ENCODE data around the gene S100A13. TPM values are rescaled to one million over a fixed set of nuclear protein-coding genes. Genes with fewer than 3 reads are reported as not detected.

Gene S100A13
- 143 and 172 TPM in 2 replicates for total RNA-seq

GRCh38 chr1:153626904-153627714, at the start of gene S100A13:
TSS of gene S100A13 (minus strand) at chr1:153627505. CDS start at chr1:153626472, 1,033 bp downstream.

DNA sequence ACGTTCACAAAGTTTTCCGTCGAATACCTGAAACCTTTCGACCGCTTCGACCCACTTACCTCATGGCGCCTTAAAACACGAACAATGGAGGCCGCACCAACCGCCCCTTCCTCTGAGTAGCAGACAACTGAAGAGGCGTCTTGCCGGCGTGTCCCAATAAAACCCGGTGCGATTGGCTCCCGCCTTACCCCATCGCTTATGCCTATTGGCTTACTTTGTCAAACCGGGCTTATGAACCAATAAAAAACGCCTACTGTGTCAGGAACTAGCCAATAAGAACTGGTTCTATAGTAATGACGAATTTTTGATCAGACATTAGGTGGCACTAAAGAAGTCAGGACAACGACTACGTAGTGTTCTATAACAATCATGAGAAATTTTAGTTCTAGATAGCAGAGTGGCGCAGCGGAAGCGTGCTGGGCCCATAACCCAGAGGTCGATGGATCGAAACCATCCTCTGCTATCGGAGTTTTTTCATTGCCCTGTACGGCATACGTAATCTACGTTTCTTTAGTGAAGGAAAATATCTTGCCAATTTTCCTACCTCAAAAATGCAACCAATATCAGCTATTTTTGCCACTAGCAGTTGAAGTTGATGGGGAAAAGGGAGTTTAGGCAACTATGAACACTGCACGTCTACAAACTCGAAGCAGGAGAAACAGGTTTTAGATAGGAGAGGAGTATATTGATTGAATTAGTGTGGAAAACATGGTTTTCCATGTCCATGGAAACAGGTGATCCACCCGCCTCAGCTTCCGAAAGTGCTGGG, 43.7 kb upstream of the S100A13 start, which contains the start of gene ILF2:
Gene ILF2 (minus strand): TSS at position 135 of the 769 bp plus-strand sequence. CDS start 71 bp downstream, at position 64.

DNA sequence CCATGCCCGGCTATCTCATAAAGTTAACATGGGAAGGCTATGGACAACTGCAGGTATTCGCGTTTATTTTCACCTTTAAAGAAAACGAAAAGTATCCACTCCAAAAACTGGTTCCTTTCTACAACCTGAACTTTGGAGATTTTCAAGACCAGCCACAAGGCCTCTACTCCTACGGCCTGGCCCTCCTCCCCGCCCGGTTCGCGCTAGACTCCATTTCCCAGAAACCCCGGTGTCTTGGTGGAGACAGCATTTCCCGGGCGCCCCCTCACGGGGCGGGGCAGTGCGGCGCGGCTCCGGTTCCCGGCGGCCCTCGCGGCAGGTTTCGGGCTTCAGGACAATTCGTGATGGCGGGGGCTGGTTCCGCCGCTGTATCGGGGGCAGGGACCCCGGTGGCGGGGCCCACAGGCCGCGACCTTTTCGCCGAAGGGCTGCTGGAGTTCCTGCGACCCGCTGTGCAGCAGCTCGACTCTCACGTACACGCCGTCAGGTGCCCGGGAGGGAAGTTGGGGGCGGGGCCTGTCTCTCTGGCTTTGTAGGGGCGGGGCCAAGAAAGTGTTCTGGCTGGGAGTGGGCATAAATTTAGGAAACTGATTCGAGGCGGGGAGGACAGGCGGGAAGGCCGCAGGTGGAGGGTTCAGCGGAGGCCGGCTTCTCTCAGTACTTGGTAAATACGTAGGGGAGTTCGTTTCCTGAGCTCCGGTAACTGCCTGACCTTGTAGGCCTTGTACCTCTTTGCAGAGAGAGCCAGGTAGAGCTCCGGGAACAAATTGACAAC, 31.3 kb upstream of the S100A13 start, which contains the start of gene SNAPIN:
Gene SNAPIN (plus strand): TSS at position 304 of the 775 bp plus-strand sequence. CDS start 41 bp downstream, at position 345.

GRCh38 chr1:153633754-153634665, 6.7 kb upstream of the S100A13 start, which contains the start of gene CHTOP:
TSS of gene CHTOP (plus strand) at chr1:153634066. CDS start at chr1:153636589, 2,523 bp downstream.

GRCh38 chr1:153627715-153628626, 666 bp upstream of the S100A13 start, which contains the start of gene S100A1:
TSS of gene S100A1 (plus strand) at chr1:153628434. CDS start at chr1:153630522, 2,088 bp downstream.

GRCh38 chr1:153616144-153616916, 11.0 kb downstream of the S100A13 start, which contains the start of gene S100A14:
TSS of gene S100A14 (minus strand) at chr1:153616325. CDS start at chr1:153615858, 467 bp downstream.

GRCh38 chr1:153612755-153613331, 14.5 kb downstream of the S100A13 start, which contains the start of gene S100A16:
TSS of gene S100A16 (minus strand) at chr1:153613137. CDS start at chr1:153608151, 4,986 bp downstream.

Other genes with a start within 250 kb of the S100A13 start
- not detected in 2 replicates for gene S100A8, start 236.4 kb downstream of the S100A13 start, total RNA-seq
- gene S100A7A, start 211.0 kb downstream of the S100A13 start, total RNA-seq = not detected in 2 replicates
- not detected in 2 replicates for gene S100A7, start 166.9 kb downstream of the S100A13 start, total RNA-seq
- 410 and 1,438 TPM in 2 replicates for gene S100A6, start 91.5 kb downstream of the S100A13 start, total RNA-seq
- gene S100A5, start 86.6 kb downstream of the S100A13 start, total RNA-seq = not detected in 2 replicates
- 5.8 and 7.9 TPM in 2 replicates for gene S100A4, start 81.7 kb downstream of the S100A13 start, total RNA-seq
- 0.30 and 0.97 TPM in 2 replicates for gene S100A3, start 78.2 kb downstream of the S100A13 start, total RNA-seq
- 2.9 and 4.0 TPM in 2 replicates for gene S100A2, start 61.7 kb downstream of the S100A13 start, total RNA-seq
- gene S100A16, start 14.4 kb downstream of the S100A13 start, total RNA-seq = 470 and 513 TPM in 2 replicates
- gene S100A14, start 11.2 kb downstream of the S100A13 start, total RNA-seq = not detected in 2 replicates
- gene S100A1, start 929 bp upstream of the S100A13 start, total RNA-seq = not detected in 2 replicates
- 26.3 and 34.0 TPM in 2 replicates for gene CHTOP, start 6.6 kb upstream of the S100A13 start, total RNA-seq
- gene SNAPIN, start 31.2 kb upstream of the S100A13 start, total RNA-seq = 57.2 and 74.3 TPM in 2 replicates
- gene ILF2, start 43.5 kb upstream of the S100A13 start, total RNA-seq = 348 and 363 TPM in 2 replicates
- 2.6 and 6.7 TPM in 2 replicates for gene NPR1, start 51.2 kb upstream of the S100A13 start, total RNA-seq
- gene INTS3, start 100.5 kb upstream of the S100A13 start, total RNA-seq = 21.4 and 26.3 TPM in 2 replicates
- 13.8 and 19.8 TPM in 2 replicates for gene SLC27A3, start 147.9 kb upstream of the S100A13 start, total RNA-seq